ENCODE results near the gene CLRN1. TPM values are rescaled to one million over a fixed set of nuclear protein-coding genes. Genes with fewer than 3 reads are reported as not detected.
"Not testable (repeated sequence)": the region's sequence is repeated elsewhere in the genome, so short reads cannot be mapped to it uniquely, and the experiment has no call there.

CLRN1 gene
- total RNA-seq, 4 donors from 2014 or later, result not detected

- no peak for DNase-seq (ENCODE audit: low spot score in 2 of 2)
- Histone ChIP-seq H3K27me3 (peaks cover 6% of the 10 kb centered on the region), H3K9me3 (peaks cover 4% of the 10 kb centered on the region), H3K36me3 (no peaks in the 10 kb centered on the region), H3K4me1 (no peaks in the 10 kb centered on the region), H3K27ac (no peak overlapping the region), H3K4me3 (no peak overlapping the region)
- TF ChIP-seq POLR2AphosphoS5 (IDR thresholded peaks at IDR 0.05), result no peak
- no peak for TF ChIP-seq EP300 (IDR thresholded peaks at IDR 0.05)
- TF ChIP-seq, protein P1, sequence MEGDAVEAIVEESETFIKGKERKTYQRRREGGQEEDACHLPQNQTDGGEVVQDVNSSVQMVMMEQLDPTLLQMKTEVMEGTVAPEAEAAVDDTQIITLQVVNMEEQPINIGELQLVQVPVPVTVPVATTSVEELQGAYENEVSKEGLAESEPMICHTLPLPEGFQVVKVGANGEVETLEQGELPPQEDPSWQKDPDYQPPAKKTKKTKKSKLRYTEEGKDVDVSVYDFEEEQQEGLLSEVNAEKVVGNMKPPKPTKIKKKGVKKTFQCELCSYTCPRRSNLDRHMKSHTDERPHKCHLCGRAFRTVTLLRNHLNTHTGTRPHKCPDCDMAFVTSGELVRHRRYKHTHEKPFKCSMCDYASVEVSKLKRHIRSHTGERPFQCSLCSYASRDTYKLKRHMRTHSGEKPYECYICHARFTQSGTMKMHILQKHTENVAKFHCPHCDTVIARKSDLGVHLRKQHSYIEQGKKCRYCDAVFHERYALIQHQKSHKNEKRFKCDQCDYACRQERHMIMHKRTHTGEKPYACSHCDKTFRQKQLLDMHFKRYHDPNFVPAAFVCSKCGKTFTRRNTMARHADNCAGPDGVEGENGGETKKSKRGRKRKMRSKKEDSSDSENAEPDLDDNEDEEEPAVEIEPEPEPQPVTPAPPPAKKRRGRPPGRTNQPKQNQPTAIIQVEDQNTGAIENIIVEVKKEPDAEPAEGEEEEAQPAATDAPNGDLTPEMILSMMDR (IDR thresholded peaks at IDR 0.05), result no peak
- TF ChIP-seq POLR2A (IDR thresholded peaks at IDR 0.05), result no peak
Measured at GRCh38 chr3:150995510-150995909, 23.0 kb upstream of the CLRN1 start.

GRCh38 chr3:150989208-150989607 is 16.7 kb upstream of the CLRN1 start:
- Histone ChIP-seq H3K36me3 (no peaks in the 10 kb centered on the region), H3K27me3 (peaks cover 9% of the 10 kb centered on the region), H3K4me3 (no peak overlapping the region), H3K27ac (no peak overlapping the region), H3K4me1 (no peaks in the 10 kb centered on the region), H3K9me3 (peaks cover 4% of the 10 kb centered on the region)
- no peak for DNase-seq (ENCODE audit: low spot score in 2 of 2)
- TF ChIP-seq POLR2AphosphoS5 (IDR thresholded peaks at IDR 0.05) (no peak), EP300 (IDR thresholded peaks at IDR 0.05) (no peak), POLR2A (IDR thresholded peaks at IDR 0.05) (no peak)
- TF ChIP-seq, protein P1 (IDR thresholded peaks at IDR 0.05), result no peak
- whole genome bisulfite sequencing, result 60% methylated on average over 2 of the region's 2 CpGs

DNA sequence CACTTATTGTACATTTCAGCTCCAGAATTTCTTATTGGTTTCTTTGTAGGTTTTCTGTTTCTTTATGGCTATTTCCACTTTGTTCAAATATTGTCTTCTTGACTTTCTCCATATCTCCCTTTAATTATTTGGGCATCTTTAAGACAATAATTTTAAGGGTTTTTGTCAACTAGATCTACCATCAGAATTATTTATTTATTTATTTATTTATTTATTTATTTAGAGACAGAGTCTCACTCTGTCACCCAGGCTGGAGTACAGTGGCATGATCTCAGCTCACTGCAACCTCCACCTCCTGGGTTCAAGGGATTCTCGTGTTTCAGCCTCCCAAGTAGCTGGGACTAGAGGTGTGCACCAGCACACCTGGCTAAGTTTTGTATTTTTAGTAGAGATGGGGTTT is 15.9 kb upstream of the CLRN1 start:
- H3K4me3 ChIP-seq; H3K36me3 ChIP-seq; H3K4me1 ChIP-seq; H3K27ac ChIP-seq; H3K9me3 ChIP-seq; H3K27me3 ChIP-seq; DNase-seq (ENCODE audit: low spot score in 2 of 2): not testable (repeated sequence)
- 82% methylated on average over 1 of the region's 1 CpG for WGBS

GRCh38 chr3:150985711-150986110 is 13.2 kb upstream of the CLRN1 start:
- Histone ChIP-seq H3K36me3 (no peaks in the 10 kb centered on the region), H3K4me1 (no peaks in the 10 kb centered on the region), H3K27ac (no peak overlapping the region), H3K27me3 (peaks cover 4% of the 10 kb centered on the region), H3K9me3 (no peaks in the 10 kb centered on the region), H3K4me3 (no peak overlapping the region)
- TF ChIP-seq POLR2A (IDR thresholded peaks at IDR 0.05), result no peak
- no peak for TF ChIP-seq POLR2AphosphoS5 (IDR thresholded peaks at IDR 0.05)
- TF ChIP-seq EP300 (IDR thresholded peaks at IDR 0.05), result no peak
- TF ChIP-seq, protein P1 (IDR thresholded peaks at IDR 0.05), result no peak
- DNase-seq (ENCODE audit: low spot score in 2 of 2), result no peak

DNA sequence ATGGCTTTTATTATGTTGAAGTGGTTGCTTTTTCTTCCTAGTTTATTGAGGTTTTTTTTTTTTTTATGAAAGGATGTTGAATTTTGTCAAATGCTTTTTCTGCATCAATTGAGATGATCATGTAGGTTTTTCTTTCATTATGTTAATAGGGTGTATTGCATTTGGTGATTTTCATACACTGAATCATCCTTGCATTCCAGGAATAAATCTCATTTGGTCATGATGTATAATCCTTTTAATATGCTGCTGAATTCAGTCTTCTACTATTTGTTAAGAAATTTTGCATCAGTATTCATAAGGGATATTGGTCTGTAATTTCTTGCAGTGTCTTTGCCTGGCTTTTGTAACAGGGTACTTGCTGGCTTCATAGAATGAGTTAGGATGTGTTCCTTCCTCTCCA is 11.5 kb upstream of the CLRN1 start:
- Histone ChIP-seq H3K36me3 (no peaks in the 10 kb centered on the region), H3K27ac (no peak overlapping the region), H3K27me3 (no peaks in the 10 kb centered on the region), H3K4me3 (no peak overlapping the region), H3K9me3 (no peaks in the 10 kb centered on the region), H3K4me1 (no peaks in the 10 kb centered on the region)
- no peak for TF ChIP-seq POLR2A (IDR thresholded peaks at IDR 0.05)
- TF ChIP-seq POLR2AphosphoS5 (IDR thresholded peaks at IDR 0.05), result no peak
- TF ChIP-seq, protein P1 (IDR thresholded peaks at IDR 0.05), result no peak
- no peak for TF ChIP-seq EP300 (IDR thresholded peaks at IDR 0.05)
- no peak for DNase-seq (ENCODE audit: low spot score in 2 of 2)

DNA sequence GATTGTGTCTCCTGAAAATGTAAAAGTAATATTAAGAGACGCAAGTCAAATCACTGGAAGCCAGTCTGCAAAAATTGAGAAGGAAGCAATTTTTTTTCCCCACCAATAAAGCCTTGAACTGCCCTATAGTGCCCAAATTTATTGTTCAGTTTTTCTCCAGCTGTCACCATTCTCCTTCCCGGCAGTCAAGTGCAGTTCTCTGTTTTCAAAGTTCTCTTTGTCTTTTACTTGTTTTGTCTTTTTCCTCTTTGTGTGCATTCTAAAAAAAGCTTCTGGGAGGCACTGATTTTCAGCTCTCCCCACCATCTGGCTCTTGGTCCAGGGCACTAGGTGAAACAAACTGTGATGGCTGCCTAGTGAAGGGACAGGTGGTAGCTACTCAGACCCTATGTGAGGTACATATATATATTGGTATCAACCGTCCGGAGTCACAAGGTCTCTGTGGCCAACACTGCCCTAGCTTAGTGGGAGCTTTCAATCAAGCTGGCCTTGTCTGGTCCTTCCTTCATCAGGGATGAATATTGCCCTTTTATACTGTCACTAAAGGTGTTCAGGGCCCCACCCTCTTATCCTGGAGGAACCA is 6.1 kb upstream of the CLRN1 start:
- Histone ChIP-seq H3K4me1 (no peaks in the 10 kb centered on the region), H3K36me3 (no peaks in the 10 kb centered on the region), H3K9me3 (no peaks in the 10 kb centered on the region), H3K4me3 (no peak overlapping the region), H3K27me3 (no peaks in the 10 kb centered on the region), H3K27ac (no peak overlapping the region)
- 88% methylated on average over 4 of the region's 4 CpGs for WGBS
- DNase-seq (ENCODE audit: low spot score in 2 of 2), result no peak
- TF ChIP-seq POLR2AphosphoS5 (IDR thresholded peaks at IDR 0.05) (no peak), POLR2A (IDR thresholded peaks at IDR 0.05) (no peak), EP300 (IDR thresholded peaks at IDR 0.05) (no peak)
- TF ChIP-seq, protein P1 (IDR thresholded peaks at IDR 0.05), result no peak
